ENCODE results near the gene ADRB2.
"Not testable (repeated sequence)": the region's sequence is repeated elsewhere in the genome, so short reads cannot be mapped to it uniquely, and the experiment has no call there.

Gene ADRB2

DNA sequence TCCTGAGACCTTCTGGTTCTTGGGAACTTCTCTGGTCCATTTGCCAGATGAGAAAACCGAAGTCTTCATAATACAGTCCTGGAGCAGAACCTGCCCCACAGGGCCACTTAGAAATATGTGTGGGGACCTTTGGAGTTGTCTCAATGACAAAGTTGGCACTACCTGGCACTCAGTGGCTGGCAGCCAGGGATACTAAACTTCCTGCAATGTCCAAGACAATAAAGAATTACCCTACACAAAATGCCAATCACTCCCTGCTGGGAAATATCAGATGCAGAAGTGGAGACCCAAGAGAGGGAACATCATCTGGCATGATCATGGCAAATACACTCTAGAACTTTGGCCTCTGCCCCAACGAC lies 29.6 kb downstream of the ADRB2 start:
- no peak for DNase-seq (ENCODE audit: low read depth)

DNA sequence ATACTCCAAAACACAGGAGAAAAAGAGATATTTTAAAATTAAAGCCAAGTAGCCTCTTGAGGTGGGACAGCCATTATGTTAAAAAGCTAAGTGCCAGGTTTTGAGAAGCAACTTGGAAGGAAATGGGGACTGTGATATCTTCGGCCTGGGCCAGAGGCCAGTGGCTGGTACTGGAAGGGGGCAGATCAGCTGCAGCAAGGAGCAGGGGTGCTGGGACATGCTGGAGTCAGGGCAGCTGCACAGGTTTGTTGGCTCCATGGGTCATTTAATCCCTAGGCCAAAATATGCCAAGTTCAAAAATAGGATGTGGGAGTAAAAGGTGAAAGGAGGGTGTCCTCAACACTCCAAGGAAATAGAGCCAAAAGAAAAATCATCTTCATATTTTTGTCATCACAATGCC lies 30.0 kb downstream of the ADRB2 start:
- DNase-seq (ENCODE audit: low read depth) = no peak

DNA sequence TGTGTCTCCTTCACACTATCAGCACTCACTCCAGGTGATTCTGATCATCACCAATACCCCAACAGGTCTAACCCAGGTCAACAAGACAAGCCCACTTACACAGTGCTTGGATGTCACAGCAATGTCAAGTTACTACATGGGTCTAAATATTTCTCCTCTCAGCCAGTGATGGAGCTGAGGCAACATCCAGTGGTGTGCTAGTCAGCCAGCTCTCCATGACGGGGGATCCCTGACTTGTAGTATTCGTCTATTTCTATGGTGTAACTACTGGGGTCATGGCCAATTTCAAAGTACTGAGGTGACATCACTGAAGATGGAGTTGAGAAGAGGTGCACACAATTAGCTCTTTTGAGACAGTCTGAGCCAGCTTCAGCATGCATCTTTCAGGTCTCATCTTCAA lies 31.1 kb downstream of the ADRB2 start:
- no peak for DNase-seq (ENCODE audit: low read depth)

DNA sequence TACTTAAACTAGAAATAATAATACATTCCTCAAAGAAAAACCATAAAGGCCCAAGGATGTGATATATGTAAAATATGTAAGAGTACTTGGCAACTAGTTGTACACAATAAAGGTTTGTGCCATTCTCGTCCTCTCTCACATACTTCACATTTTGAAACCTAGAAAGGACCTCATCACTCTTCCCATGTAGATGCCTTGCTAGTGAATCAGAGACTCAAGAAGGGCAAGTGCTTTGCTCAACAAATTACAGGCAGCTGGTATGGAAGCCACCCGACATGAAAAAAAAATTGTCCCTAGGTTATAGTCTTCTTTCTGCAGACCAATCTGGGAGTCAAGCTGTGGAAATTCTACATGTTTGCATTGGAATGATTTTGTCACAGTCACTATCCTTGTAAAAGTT lies 31.7 kb downstream of the ADRB2 start:
- DNase-seq (ENCODE audit: low read depth) = peak; percentile 23

DNA sequence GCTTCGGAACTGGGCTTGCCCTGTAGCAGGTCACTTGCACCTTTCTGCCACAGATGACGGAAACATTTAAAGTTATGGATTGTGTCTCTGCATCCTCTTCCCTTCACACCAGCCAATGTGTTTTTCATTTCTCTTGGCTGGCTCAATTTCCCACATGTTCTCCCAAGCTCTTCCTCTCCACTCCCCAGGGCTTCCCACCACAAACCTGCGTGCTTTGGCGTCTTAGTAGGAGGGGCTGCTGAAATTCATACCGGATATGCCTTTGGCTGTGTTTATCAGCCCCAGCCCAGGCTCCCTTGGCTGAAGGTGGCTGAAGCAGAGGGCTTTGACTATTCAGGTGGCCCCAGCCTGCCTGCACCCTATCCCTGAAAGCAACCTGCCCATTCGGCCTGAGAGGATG lies 32.1 kb downstream of the ADRB2 start:
- no peak for DNase-seq (ENCODE audit: low read depth)

DNA sequence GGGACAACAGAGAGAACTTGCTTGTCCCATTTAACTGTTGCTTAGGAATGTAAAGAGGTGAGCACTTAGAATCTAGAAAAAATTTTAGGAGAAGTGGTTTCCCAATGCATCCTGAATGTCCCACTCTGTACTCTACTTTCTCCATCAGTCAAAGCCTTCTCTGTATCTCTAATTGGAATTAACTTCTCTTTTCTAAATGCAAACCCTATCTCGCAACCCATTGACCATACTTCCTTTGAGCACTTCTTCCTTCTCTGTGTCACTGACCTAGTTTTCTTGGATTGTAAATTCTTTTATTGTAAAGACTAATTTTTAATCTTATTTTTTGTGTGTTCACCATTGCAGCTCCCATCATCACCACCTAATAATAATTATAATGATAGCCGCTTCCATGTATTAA lies 33.3 kb downstream of the ADRB2 start:
- DNase-seq (ENCODE audit: low read depth) = no peak

DNA sequence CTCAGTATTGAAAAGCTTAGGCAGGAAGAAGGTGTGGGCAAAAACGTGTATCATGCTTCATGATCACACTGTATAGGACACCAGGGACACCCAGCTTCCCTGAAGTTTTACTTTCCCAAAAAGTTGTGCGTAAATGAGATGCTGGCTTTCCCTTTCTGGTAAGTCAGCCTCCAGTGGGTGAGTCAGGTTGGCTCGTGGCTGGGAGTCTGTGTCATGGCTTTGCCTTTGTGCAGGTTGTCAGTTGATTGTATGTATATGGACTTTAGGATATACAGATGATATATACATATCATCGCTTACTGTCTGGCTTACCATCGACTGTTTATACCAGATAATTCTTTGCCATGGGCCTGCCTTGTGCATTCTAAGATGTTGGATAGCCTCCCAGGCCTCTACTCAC lies 34.2 kb downstream of the ADRB2 start:
- DNase-seq (ENCODE audit: low read depth) = peak; percentile 28

DNA sequence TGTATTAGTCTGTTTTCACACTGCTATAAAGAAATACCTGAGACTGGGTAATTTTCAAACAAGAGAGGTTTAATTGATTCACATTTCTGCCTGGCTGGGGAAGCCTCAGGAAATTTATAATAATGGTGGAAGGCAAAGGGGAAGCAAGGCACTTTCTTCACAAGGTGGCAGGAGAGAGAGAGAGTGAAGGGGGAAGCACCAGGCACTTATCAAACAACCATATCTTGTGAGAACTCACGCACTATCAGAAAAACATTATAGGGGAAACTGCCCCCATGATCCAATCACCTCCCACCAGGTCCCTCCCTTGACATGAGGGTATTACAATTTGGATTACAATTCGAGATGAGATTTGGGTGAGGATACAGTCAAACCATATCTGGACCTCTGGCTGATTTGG lies 34.7 kb downstream of the ADRB2 start:
- DNase-seq (ENCODE audit: low read depth) = no peak

DNA sequence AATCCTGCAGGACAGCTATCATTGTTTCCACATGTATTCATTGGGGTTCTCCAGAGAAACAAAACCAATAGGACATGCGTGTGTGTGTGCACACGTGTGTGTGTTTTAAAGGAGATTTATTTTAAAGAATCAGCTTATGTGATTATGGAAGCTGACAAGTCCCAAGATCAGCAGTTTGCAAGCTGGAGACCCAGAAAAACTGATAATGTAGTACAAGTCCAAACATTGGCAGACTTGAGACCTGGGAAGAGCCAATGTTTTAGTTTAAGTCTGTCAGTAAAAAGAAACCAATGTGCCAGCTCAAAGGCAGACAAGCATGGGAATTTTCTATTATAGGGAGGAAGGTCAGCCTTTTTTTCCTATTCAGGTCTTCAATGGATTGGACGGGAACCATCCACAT lies 35.3 kb downstream of the ADRB2 start:
- DNase-seq (ENCODE audit: low read depth) = no peak

DNA sequence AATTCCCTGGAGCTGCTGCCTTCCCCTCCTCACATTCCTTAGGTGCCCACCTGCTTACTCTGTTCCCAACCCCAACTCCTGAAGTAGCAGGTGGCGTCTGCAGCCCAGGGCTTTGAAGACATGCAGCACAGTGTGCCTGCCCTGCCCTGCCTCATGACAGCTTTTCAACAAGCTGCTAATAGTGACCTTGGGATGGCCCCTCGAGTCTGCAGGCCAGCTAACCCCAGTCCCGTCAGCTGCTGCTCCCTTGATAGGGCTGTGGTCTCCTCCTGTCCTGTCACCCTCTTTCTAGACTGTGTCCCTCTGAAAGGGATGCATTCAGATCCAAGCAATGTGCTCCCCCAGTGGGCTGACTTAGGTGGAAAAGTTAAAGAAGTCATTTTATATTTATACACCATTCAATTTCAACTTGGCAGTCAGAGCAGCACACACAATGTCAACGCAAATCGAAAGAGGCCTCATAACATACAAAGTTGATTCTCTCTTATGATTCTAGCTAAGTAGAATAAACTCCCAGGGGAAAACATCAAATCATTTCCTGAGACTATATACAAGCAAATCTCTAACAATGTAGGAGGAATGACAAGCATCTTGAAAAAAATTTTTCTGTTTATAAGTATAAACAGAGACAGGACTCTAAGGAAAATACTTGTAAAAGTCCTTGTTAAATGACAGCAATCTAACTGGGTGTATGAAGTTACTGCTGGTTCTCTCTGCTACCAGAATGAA lies 37.9 kb downstream of the ADRB2 start:
- DNase-seq (ENCODE audit: low read depth) = no peak

DNA sequence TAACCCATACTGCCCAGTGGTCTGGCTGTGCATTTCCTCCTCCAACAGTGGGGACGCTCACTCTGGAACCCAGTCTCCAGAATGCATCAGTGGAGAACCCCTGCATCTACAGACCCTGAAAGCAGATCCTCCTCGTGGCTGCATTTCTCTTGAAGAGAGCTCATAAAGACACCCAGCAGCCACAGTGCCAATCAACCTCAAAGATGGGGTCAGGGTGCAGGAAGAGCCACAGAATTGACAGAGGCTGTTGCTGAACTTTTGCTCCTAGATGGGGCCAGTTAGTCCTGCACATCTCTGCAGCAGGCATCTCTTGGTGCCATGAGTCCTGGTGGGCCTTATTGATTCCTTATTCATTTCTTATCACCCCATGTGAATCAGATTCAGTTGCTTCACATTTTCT lies 39.6 kb downstream of the ADRB2 start:
- no peak for DNase-seq (ENCODE audit: low read depth)

DNA sequence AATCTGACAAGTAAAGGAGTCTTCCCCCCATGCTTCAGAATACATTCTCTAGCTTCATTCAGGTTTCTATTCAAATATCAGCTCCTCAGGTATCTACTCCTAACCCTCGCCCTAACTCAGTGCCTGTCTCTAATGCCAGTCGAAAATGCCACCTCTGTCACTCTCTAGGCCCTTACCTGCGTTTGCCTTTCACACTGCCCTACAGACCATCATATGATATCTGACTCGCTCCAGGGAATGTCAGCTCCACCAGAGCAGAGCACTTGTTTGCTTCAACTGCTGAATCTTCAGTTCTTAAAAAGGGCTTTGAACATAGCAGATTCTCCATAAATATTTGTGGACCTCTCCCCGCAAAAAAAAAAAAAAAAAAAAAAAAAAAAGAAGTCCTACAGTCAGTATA lies 46.7 kb downstream of the ADRB2 start:
- DNase-seq (ENCODE audit: low read depth) = no peak

DNA sequence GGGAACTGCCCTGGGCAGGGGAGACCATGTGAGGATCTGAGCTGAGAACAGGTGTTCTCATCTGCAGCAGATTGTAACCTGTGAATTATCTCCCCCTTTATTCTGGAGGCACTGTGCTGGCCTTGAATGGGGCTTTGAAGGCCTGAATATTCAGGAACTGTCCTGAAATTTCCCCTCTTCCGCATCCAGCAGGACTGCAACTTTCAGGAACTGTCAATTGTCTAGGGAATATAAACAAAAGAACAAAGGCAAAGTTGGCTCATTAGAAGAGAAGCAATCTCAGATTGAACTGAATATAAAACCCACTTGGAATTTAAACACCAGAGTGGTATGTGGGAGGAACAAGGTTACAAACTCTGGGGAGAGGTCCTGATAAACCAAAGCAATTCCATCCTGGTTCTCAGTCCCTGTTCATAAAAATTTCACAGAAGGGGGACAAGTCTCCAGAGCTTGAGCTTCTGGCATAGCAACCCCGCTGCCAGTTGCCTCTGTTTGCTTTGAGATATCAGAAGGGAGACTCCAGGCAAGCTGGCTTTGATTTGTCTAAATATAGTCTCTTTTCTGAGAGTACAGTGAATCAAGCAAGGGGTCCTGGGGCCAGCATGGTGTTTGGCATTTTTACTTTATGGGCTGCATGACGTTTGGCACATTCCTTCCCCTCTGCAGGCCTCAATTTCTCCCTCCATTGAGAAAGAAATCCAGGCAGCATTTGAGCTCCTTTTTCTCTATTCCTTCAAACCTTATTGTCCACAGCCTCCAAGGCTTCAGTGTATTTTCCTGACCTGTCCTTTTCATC lies 47.5 kb downstream of the ADRB2 start:
- no peak for DNase-seq (ENCODE audit: low read depth)

DNA sequence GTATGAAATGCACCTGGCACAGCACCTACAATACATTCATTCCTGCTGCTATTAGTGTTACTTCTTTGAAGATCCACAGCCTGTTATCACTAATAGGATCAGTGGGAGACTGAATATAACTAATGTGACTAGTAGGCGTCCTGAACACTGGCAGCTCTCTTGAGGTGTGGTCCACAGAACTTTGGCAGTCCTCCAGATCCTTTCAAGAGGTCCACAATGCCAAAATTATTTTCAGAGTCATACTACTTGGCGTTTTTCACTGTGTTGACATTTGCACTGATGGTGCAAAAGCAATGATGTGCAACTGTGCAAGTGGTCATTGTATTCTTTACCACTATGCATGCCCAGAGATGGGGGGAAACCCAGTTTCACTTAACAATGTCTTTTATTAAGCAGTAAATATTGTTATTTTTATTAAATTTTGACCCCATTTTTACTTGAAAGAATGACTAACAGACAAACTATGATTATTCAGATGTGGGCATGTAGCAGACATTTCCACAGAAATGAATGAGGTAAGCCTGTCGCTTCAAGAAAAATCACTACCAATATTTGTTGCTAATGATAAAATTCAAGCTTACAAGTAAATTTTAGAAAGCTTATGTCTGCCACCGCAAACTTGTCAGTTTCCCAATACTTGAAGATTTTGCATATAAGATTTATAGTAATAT lies 48.9 kb downstream of the ADRB2 start:
- peak; percentile 21 for DNase-seq (ENCODE audit: low read depth)

DNA sequence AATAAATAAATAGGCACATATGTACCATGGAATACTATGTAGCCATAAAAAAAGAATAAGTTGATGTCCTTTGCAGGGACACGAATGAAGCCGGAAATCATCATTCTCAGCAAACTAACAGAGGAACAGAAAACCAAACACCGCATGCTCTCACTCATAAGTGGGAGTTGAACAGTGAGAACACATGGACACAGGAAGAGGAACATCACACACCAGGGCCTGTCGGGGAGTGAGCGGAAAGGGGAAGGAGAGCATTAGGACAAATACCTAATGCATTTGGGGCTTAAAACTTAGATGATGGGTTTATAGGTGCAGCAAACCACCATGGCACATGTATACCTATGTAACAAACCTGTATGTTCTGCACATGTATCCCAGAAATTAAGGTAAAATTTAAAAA lies 51.0 kb downstream of the ADRB2 start:
- DNase-seq (ENCODE audit: low read depth) = not testable (repeated sequence)

Measured in ELR (cell line).